Kidney (tissue), 14 donors: ENCODE data around the gene PLCB3. TPM values are rescaled to one million over a fixed set of nuclear protein-coding genes. Genes with fewer than 3 reads are reported as not detected.

Source experiments
- DNase-seq, 5 donors: peaks; one replicate each; pipeline ENCODE4 v3.0.0-alpha.2; 2013 to 2020
- FAIRE-seq: peaks from 2 replicates; lab custom pipeline; 2012; peaks lifted over from hg19 to GRCh38; lab: Jason Lieb, UNC
- H3K27ac ChIP-seq, 2 donors: one replicate each; pipeline ENCODE4 v1.7.0; 2013; ENCODE audit warnings: low read depth in 2 of 2, low read length in 2 of 2, inconsistent platforms in 1 of 2
- H3K27me3 ChIP-seq: one replicate; pipeline ENCODE4 v1.7.1; 2013; ENCODE audit warnings: low read length, inconsistent platforms; ENCODE audit not compliant: control insufficient read depth, insufficient read depth
- H3K36me3 ChIP-seq, 3 donors: one replicate each; pipeline versions ENCODE4 v1.7.0 to v1.7.1; 2013; ENCODE audit warnings: low read length in 3 of 3, control low read depth in 1 of 3, inconsistent platforms in 1 of 3; ENCODE audit not compliant: insufficient read depth in 3 of 3, control insufficient read depth in 2 of 3
- H3K4me1 ChIP-seq, 3 donors: one replicate each; pipeline versions ENCODE4 v1.7.0 to v1.7.1; 2013; ENCODE audit warnings: low read length in 3 of 3, inconsistent platforms in 1 of 3, low read depth in 1 of 3; ENCODE audit not compliant: control insufficient read depth in 2 of 3, insufficient read depth in 2 of 3
- H3K4me3 ChIP-seq, 3 donors: one replicate each; pipeline versions ENCODE4 v1.7.0 to v1.8.1; 2013; ENCODE audit warnings: low read length in 3 of 3, control low read depth in 1 of 3, inconsistent platforms in 1 of 3
- H3K9ac ChIP-seq, 3 donors: one replicate each; pipeline versions ENCODE4 v1.7.0 to v1.7.1; 2013; ENCODE audit warnings: low read length in 3 of 3, control low read depth in 1 of 3, inconsistent platforms in 1 of 3
- H3K9me3 ChIP-seq, 3 donors: one replicate each; pipeline versions ENCODE4 v1.7.0 to v1.7.1; 2013; ENCODE audit warnings: low read length in 3 of 3, control low read depth in 1 of 3, inconsistent platforms in 1 of 3; ENCODE audit not compliant: control insufficient read depth in 2 of 3, insufficient read depth in 1 of 3
- intact Hi-C: fragments of 100-400 bp; cut with DNase I; formaldehyde crosslinking; loops from one replicate; pipeline ENCODE4 v1.11.1; 2022
- polyA plus RNA-seq: library from polyadenylated mRNA; stranded (reverse); fragments of 350-450 nt; fragmentation: Illumina TruSeq; extraction: RNeasy Lipid Tissue Mini Kit (QIAGEN cat#74804); gene quantifications from one replicate; pipeline ENCODE4 v1.2.3, GENCODE V29; 2014; ENCODE audit warnings: low read depth, low replicate concordance; ENCODE audit not compliant: insufficient read depth
- total RNA-seq: library from RNA; stranded (reverse); fragmentation: NEBNext Ultra II Directional; extraction: Animal tissue kit (Norgen Biotek cat#: 25700); gene quantifications from one replicate; pipeline ENCODE4 v1.2.1, GENCODE V29; 2021
- TF ChIP-seq, protein P1 (sequence below): IDR thresholded peaks from 3 replicates; pipeline ENCODE4 v1.5.1; 2012; ENCODE audit warnings: mild to moderate bottlenecking, moderate library complexity, borderline replicate concordance; ENCODE audit not compliant: insufficient read depth; ENCODE audit errors: extremely low read depth
- donor health status: control.
- donor health status: control.
- donor health status: control.
- donor health status: control.
- donor health status: control.
- donor health status: DM: yes; HTN: yes; CAD: no.
- donor health status: Normal renal cell carcinoma (clear cell type).

PLCB3 gene
- total and polyA plus RNA-seq, 2 donors from 2014 or later: 9.6 to 24.6 TPM

DNA sequence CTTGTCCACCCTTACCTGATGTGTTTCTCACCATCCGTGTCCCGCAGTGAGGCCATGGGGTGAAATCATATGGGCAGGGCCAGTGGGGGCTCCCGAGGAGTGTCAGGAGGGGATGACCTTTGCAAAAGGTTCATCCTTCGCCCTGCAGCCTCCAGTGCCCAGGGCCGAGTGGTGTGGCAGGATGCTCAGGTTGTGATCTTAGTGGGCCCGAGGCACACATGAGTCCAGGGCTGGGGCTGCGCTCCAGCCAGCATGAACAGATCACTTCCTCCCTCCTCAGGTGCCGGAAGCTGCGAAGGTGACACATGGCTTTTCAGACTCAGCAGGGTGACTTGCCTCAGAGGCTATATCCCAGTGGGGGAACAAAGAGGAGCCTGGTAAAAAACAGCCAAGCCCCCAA, 13.3 kb upstream of the PLCB3 start:
- H3K27me3 ChIP-seq: no peaks in the 10 kb centered on the region
- peaks cover 0 to 37% (median 36%) of the 10 kb centered on the region in 3 donors for H3K4me1 ChIP-seq
- H3K9me3 ChIP-seq: no peaks in the 10 kb centered on the region
- H3K4me3 ChIP-seq: no peak overlapping the region
- FAIRE-seq: no peak
- DNase-seq: no peak
- H3K9ac ChIP-seq: no peak overlapping the region
- H3K36me3 ChIP-seq: peaks cover 0 to 9% (median 8%) of the 10 kb centered on the region in 3 donors
- intact Hi-C loops: no loop called here
- TF ChIP-seq, protein P1, sequence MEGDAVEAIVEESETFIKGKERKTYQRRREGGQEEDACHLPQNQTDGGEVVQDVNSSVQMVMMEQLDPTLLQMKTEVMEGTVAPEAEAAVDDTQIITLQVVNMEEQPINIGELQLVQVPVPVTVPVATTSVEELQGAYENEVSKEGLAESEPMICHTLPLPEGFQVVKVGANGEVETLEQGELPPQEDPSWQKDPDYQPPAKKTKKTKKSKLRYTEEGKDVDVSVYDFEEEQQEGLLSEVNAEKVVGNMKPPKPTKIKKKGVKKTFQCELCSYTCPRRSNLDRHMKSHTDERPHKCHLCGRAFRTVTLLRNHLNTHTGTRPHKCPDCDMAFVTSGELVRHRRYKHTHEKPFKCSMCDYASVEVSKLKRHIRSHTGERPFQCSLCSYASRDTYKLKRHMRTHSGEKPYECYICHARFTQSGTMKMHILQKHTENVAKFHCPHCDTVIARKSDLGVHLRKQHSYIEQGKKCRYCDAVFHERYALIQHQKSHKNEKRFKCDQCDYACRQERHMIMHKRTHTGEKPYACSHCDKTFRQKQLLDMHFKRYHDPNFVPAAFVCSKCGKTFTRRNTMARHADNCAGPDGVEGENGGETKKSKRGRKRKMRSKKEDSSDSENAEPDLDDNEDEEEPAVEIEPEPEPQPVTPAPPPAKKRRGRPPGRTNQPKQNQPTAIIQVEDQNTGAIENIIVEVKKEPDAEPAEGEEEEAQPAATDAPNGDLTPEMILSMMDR: no peak
- no peak overlapping the region for H3K27ac ChIP-seq

DNA sequence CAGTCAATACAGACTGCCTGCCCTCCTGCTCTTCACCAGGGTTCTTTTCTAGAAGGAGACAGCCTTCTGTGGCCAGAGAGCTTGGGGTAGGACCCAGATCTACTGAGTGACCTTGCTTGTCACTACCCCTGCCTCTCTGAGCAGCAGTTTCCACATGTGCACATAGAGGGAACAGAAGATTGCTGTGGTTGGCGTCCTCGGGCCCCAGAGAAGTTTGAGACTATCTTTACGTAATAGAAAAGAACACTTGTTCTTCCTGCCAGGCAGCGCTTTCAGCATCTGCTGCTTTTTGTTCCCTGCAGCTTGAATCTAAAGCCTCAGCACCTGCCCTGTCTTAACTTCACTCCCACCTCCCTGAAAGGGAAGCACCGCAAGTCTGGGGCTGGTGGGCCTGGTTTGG, 12.3 kb upstream of the PLCB3 start:
- peaks cover 0 to 33% (median 29%) of the 10 kb centered on the region in 3 donors for H3K4me1 ChIP-seq
- no peak overlapping the region for H3K4me3 ChIP-seq
- H3K9ac ChIP-seq: no peak overlapping the region
- no peaks in the 10 kb centered on the region for H3K27me3 ChIP-seq
- peaks cover 0 to 16% (median 12%) of the 10 kb centered on the region in 3 donors for H3K36me3 ChIP-seq
- intact Hi-C loops: no loop called here
- FAIRE-seq (no peak), DNase-seq (no peak)
- no peak overlapping the region for H3K27ac ChIP-seq
- TF ChIP-seq, protein P1: no peak
- no peaks in the 10 kb centered on the region for H3K9me3 ChIP-seq

- TF ChIP-seq, protein P1: no peak
- intact Hi-C loops: no loop called here
- Histone ChIP-seq H3K9me3 (no peaks in the 10 kb centered on the region), H3K9ac (peak overlapping the region in 2 of 3 donors; percentile 97 to 100), H3K27ac (peak overlapping the region; percentile 100), H3K4me1 (peaks cover 0 to 33% (median 29%) of the 10 kb centered on the region in 3 donors), H3K36me3 (peaks cover 0 to 18% (median 12%) of the 10 kb centered on the region in 3 donors), H3K27me3 (no peaks in the 10 kb centered on the region), H3K4me3 (peak overlapping the region in 2 of 3 donors; percentile 79 to 91)
- no peak for DNase-seq
- no peak for FAIRE-seq
These were observed 11.5 kb upstream of the PLCB3 start for GRCh38 chr11:64239662-64240434.
